ENCODE results near the gene SGSM2. TPM values are rescaled to one million over a fixed set of nuclear protein-coding genes. Genes with fewer than 3 reads are reported as not detected.
"Not testable (repeated sequence)": the region's sequence is repeated elsewhere in the genome, so short reads cannot be mapped to it uniquely, and the experiment has no call there.

Gene SGSM2, protein sequence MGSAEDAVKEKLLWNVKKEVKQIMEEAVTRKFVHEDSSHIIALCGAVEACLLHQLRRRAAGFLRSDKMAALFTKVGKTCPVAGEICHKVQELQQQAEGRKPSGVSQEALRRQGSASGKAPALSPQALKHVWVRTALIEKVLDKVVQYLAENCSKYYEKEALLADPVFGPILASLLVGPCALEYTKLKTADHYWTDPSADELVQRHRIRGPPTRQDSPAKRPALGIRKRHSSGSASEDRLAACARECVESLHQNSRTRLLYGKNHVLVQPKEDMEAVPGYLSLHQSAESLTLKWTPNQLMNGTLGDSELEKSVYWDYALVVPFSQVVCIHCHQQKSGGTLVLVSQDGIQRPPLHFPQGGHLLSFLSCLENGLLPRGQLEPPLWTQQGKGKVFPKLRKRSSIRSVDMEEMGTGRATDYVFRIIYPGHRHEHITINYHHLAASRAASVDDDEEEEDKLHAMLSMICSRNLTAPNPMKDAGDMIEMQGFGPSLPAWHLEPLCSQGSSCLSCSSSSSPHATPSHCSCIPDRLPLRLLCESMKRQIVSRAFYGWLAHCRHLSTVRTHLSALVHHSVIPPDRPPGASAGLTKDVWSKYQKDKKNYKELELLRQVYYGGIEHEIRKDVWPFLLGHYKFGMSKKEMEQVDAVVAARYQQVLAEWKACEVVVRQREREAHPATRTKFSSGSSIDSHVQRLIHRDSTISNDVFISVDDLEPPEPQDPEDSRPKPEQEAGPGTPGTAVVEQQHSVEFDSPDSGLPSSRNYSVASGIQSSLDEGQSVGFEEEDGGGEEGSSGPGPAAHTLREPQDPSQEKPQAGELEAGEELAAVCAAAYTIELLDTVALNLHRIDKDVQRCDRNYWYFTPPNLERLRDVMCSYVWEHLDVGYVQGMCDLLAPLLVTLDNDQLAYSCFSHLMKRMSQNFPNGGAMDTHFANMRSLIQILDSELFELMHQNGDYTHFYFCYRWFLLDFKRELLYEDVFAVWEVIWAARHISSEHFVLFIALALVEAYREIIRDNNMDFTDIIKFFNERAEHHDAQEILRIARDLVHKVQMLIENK
- 37.3 TPM for polyA plus RNA-seq (2013, experiment 1 of 2; ENCODE audit: insufficient read length)
- polyA plus RNA-seq (2013, experiment 2 of 2; ENCODE audit: insufficient read length): 31.5 TPM

DNA sequence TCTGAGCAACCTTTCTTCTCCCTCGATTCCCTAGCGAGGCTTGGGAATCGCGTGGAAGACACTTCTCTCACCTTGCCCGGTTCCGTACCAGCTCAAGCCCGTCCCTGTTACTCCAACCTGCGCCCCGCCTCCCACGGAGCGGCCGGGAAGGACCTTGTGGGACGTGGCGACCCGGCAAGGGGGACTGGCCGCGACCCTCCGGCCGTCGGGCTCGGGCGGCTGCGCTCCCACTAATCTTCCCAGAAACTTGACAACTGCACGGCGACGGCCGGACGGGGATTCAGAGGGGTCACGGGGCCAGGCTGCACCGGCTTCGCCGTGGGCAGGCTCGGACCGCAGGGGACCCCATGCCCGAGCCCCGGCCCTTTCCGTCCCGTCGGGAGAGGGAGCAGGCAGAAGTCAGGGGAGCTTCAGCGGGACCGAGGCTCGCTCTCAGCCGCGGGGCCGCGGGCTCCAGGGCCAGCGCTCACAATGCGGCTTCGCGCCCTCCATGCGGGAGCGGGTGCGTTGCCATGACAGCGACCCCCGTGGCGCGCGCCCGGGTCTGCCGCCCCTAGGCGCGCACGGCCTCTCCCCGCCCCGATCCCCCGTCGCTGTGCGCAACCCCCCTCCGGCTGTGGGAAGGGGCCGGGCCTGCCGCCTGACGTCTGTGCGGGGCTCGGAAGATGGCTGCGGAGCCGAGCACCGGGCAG, at the start of gene SGSM2:
TSS of gene SGSM2 (plus strand) at position 650 of the 692 bp plus-strand sequence. CDS start 188 bp downstream, outside the sequence.
- peak; percentile 57 for DNase-seq

DNA sequence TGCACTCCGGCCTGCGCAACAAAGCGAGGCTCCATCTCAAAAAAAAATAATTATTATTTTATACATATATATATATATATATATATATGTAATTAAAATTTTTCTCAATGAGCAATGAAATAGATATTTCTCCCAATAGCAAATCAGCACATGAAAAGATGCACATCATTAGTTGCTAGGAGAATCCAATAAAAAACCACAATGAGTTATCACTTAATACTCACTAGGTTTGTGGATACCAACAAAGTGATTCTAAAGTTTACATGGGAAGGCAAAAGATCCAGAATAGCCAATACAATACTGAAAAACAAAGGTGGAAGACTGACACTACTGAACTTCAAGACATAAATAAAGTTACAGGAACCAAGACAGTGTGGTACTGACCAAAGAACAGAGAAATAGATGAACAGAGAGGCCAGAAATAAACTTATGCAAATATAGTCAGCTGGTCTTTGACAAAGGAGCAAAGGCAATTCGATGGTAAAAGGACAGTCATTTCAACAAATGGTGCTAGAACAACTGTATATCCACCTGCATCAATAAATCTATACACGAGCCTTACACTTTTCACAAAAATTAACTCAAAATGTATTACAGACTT, 47.3 kb upstream of the SGSM2 start:
- DNase-seq: no peak

- DNase-seq: peak; percentile 33
Observed at GRCh38 chr17:2292100-2292499, 45.2 kb upstream of the SGSM2 start.

GRCh38 chr17:2295575-2295974, 41.7 kb upstream of the SGSM2 start:
- DNase-seq: no peak

DNA sequence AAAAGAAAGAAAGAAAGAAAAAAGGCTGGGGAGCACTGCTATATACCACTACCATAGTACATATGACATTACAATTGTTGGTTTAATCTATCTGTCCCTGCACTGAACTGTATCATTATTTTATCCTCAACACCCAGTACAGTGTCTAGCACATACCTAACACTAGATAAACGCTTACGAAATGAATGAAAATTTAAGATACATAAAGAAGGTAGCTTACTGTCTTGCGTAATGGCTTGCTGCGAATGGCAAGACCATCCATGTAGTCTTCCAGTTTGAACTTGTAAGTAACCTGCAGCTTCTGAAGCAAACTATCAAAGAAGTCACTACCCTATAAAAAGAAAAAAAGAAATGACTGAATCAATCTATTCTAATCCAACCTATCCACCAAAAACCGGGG, 40.3 kb upstream of the SGSM2 start:
- DNase-seq: no peak

DNA sequence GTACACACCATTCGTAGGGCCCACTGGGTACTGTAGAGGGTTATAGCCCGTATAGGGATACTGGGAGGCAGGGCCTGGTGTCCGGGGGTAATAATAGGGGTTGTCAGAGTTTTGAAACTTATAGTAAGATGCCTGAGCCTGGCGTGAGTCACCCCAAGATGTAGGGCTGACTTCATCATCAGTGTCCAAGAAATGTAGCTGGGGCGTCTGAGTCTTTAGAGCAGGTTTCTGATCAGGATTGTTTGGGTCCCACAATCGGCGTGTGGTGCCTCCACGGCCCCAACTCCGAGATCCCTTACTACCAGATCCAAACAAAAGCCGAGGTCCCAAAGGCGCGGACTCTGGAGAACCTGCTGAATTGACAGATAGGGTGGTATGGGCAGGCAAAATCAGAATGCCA, 38.2 kb upstream of the SGSM2 start:
- no peak for DNase-seq

DNA sequence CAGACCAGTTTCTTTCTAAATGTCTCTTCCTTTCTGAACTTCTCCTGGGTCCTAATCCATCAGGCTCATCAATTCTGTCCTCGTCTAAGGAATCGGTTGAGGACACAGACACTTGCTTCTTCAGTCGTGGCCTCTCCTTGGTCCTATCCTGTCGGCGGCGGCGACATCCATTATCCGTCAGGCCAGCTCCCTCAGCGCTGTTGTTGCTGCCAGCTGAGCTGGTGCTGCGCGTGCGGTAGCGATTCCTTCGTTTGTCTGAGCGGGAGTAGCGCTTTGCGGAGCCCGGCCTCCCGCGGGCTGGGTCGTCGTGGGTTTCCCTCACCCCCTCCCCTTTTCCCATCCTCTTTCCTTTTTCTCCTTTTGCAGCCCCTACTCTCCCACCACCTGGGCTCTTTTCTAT, 37.5 kb upstream of the SGSM2 start:
- DNase-seq: no peak

- no peak for DNase-seq
Observed at GRCh38 chr17:2302778-2303203, 34.5 kb upstream of the SGSM2 start.

DNA sequence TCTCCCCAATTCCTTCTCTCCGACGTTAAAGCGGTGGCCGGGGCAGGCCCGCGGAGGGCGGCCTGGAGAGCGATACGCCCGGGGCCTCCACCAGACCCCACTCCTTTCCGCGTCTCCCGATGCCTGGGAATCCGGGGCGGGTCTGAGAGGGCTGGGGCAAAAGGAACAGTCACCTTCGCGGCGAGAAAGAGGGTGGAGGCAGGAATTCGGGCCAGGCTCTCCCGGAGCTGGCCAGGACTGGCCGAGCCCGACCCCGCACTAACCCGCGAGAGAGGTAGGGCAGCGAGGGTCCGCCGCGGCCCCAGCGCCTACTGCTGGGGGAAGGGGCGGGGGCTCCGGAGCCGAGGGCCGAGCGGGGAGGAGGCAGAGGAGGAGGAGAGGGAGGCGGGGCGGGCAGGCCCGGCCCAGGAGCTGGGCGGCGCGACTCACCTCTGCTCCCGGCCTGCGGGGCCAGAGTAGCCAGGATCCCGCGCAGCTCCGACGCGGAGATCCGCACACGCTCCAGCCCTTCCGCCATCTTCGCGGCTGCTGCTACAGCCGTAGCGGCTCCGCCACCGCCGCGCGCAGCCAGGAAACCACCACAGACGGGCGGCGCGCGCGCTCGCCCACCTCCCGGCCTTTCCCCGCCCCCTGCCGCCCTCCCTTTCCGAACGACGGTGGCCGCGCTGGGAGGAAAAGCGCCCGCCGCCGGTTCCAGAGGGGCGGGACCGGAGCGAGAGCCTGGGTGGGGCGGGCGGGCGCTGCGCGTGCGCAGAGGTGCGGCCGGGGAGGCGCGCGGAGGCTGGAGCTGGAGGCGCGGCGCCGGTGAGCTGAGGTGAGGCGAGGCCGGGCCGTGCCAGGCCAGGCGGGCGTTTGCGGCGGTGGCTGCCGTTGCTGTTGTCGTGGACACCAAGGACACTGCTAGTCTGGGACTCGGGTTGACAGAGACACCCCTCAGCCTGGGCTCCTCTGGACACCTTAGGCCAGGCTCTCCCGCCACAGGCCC, 33.8 kb upstream of the SGSM2 start, which contains the start of the genes SMG6 and SRR:
TSS of gene SMG6 (minus strand) at position 582 of the 985 bp plus-strand sequence. CDS start at position 517, 65 bp downstream.
TSS of gene SRR (plus strand) at position 747 of the 985 bp plus-strand sequence. CDS start 11,611 bp downstream, outside the sequence.
- peak; percentile 92 for DNase-seq

DNA sequence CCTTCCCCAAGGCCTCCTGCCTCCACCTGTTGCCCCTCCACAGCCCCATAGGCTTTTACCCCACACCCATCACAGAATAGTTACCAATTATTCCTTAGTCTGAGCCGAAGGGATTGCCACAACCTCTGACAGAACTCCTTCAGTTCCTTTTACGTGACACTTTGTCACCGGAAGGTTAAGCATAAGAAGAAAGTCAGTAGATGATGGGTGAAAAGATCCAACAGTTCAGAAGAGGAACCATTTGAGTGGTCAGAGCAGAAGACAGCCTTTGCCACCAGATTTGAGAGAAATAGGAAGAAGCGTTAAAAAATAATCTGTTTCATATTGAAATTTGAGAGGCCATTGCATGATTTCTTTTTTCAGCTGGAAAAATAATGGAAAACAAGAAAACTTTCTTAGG, 32.4 kb upstream of the SGSM2 start:
- DNase-seq: no peak

DNA sequence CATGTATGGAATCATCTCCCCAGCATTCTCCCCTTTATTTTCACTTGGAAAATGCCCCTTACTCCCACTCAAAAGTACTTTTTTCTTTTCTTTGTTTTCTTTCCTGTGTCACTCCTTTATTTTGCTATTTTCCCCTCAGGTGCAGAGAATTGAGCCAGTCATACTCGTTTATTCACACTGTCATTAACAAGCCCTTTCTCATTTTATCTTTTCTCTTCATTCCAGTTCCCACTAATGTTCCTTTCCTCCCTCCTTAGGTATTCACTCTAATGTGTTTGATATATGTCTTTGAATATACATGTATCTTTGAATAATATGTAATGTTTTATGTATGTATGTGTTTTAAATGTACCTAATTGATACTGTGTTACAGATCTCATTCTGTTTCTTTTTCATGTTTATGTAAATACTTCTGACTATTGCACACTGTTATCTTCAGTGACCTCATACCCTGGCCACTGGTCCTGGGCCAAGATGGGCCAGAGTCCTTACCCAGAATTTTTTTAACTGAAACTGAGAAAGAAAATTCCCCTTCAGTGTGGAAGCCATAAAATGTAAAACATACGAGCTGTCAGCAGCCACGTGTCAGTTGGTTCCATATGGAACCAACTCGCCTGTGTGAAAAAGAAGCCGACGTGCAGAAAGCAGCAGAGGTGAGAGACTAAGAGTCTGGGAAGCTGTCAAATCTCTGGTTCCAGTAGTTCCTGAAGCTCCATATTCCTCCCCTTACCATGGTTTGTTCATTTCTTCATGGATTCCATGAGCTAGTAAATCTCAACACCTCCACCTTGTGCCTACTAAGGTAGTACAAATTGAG, 27.8 kb upstream of the SGSM2 start:
- peak; percentile 5 for DNase-seq

DNA sequence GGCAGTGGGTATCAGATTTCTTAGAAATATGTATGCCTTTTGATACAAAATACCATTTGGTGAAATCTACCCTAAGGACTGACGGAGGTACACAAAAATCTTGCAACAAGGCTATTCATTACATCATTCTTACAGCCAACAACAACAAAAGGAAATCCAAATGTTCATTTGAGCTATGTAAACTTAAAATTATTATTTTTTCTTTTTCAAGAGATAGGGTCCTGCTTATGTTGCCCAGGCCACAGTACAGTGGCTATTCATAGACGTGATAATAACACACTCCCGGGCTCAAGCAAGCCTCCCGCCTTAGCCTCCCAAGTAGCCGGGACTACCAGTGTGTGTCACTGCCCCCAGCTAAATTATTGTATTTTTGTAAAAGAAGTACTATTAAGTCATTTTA, 24.6 kb upstream of the SGSM2 start:
- no peak for DNase-seq

- not testable (repeated sequence) for DNase-seq
Observed at GRCh38 chr17:2316916-2317205, 20.4 kb upstream of the SGSM2 start.

DNA sequence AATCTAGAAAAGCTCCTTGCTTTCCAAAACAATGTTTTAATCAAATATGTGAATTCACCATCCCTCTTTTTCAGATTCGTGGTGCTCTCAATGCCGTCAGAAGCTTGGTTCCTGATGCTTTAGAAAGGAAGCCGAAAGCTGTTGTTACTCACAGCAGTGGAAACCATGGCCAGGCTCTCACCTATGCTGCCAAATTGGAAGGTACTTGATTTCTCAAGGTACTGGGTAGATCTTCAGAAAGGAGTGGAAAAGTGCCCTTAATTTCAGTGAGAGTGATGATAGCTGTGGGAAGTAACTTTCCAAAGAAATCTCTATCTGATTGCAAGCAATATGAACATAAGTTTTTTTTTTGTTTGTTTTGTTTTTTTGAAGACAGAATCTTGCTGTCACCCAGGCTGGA, 19.5 kb upstream of the SGSM2 start:
- DNase-seq: no peak

DNA sequence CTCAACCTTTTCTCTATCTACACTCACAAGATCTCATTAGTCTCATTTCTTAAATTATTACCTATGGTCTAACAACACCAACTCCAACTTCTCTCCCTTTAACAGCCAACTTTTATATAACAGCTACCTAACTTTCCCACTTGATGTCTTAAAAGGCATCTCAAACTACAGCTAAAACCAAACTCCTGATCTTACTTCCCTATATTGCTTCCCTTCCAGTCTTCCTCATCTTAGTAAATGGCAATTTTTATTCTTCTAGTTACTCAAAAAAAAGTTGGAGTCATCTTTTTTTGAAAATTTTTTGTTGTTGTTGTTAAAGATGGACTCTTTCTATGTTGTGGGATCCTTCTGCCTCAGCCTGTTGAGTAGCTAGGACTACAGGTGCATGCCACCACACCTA, 18.2 kb upstream of the SGSM2 start:
- DNase-seq: no peak

DNA sequence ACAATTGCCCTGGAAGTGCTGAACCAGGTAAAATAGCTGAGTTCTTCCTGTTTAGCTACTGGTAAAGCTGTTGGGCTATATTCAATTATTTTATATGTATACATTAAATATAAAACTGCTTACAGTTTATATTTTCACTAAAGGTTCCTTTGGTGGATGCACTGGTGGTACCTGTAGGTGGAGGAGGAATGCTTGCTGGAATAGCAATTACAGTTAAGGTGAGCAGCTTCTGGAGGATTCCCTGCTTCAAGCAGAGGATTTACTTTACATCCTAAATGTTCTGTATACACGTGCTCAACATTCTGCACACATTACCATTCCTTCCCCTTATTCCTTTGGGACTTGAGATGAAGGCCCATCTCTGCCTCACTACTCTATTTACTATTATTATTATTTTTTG, 15.9 kb upstream of the SGSM2 start:
- DNase-seq: no peak

DNA sequence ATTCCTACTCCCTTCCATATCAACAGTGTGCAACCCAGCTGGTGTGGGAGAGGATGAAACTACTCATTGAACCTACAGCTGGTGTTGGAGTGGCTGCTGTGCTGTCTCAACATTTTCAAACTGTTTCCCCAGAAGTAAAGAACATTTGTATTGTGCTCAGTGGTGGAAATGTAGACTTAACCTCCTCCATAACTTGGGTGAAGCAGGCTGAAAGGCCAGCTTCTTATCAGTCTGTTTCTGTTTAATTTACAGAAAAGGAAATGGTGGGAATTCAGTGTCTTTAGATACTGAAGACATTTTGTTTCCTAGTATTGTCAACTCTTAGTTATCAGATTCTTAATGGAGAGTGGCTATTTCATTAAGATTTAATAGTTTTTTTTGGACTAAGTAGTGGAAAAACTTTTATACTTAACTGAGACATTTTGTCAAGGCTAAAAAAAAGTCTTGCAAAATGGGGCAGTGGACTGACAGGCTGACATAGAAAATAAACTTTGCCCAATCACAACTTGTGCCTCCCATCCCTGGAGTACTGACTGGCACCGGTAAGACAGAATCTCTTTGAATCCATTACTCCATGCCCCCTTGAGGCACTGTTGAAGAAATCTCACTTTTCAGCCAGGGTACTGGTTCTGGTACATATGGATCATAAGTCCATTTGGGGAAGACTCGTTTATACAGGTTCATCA, 13.5 kb upstream of the SGSM2 start:
- no peak for DNase-seq

- no peak for DNase-seq
Observed at GRCh38 chr17:2331303-2331702, 6.0 kb upstream of the SGSM2 start.

DNA sequence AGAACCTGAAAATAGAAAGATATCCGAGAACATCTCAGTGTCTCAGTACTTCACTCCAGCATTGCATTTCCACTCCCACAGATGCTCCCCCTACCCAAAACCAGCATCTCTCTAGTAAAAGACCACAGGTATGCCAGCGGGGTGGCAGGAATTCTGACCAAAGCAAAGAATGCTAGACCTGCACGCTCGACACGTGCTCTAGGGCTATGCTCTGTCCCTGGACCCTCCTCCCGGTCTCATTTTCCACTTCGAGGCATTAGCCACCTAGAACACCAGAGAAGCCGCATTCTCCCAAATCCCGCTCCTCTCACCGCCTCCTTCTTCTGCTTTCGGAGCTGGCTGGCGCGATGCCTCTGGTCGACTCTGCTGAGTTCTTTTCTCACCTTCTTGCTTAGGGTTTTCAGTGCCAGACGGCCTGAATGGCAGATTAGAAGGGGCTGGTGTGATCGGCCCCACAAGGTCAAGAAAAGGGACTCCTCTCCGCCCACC, 1.5 kb upstream of the SGSM2 start:
- peak; percentile 34 for DNase-seq

All from fibroblast of skin of back (primary cell).